Thyroid gland (tissue), 4 donors: ENCODE measurements around the gene ESCO1.

Experiments
- POLR2A ChIP-seq, 2 donors: fragments of 450-650 bp; IDR thresholded peaks; one replicate each; pipeline ENCODE4 v1.6.1; 2017; ENCODE audit warnings: antibody characterized with exemption in 2 of 2, mild to moderate bottlenecking in 2 of 2, moderate library complexity in 1 of 2
- TF ChIP-seq, protein P1 (sequence below), 6 experiments: fragments of 200-600 bp in 3 of 6; fragments of 450-650 bp in 3 of 6; sonication (generic) in 3 of 6; IDR thresholded peaks; one replicate each; pipeline ENCODE4 v1.5.1; 2016 to 2019; ENCODE audit warnings: antibody characterized with exemption in 6 of 6, mild to moderate bottlenecking in 2 of 6, inconsistent platforms in 1 of 6, moderate library complexity in 1 of 6

DNA sequence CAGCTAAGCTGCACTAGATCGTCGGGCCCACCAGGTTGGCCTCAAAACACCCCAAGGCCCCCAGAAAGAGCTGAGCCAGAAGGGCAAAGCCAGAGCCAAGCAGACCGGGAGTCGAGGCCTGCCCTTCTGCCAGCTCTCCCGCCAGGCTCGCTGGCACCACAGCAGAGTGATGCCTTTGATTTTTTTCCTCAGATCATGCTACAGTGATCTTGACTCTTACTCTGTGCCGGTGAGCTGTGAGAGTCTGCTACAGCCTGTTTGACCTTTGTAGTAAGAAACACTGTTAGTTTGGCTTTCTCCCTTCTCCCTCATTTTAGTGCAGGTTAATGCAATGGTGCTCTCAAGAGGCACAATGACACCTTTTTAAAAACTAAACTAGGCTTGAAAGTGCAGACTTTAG lies 97.8 kb downstream of the ESCO1 start:
- TF ChIP-seq, protein P1, sequence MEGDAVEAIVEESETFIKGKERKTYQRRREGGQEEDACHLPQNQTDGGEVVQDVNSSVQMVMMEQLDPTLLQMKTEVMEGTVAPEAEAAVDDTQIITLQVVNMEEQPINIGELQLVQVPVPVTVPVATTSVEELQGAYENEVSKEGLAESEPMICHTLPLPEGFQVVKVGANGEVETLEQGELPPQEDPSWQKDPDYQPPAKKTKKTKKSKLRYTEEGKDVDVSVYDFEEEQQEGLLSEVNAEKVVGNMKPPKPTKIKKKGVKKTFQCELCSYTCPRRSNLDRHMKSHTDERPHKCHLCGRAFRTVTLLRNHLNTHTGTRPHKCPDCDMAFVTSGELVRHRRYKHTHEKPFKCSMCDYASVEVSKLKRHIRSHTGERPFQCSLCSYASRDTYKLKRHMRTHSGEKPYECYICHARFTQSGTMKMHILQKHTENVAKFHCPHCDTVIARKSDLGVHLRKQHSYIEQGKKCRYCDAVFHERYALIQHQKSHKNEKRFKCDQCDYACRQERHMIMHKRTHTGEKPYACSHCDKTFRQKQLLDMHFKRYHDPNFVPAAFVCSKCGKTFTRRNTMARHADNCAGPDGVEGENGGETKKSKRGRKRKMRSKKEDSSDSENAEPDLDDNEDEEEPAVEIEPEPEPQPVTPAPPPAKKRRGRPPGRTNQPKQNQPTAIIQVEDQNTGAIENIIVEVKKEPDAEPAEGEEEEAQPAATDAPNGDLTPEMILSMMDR (IDR thresholded peaks at IDR 0.05), result no peak
- TF ChIP-seq POLR2A (IDR thresholded peaks at IDR 0.05), result no peak
